Karpas-422 (cell line): Measurements from ENCODE around the gene DNAH6. TPM values are rescaled to one million over a fixed set of nuclear protein-coding genes. Genes with fewer than 3 reads are reported as not detected.
"Not testable (repeated sequence)": the region's sequence is repeated elsewhere in the genome, so short reads cannot be mapped to it uniquely, and the experiment has no call there.

Experiments used
- DNase-seq: peaks from one replicate; pipeline ENCODE4 v3.0.0-alpha.2; 2015
- H2AFZ ChIP-seq: fragments of 200-600 bp; sonication (generic); 2 replicates; pipeline ENCODE4 v1.6.1; 2014; ENCODE audit warnings: antibody characterized with exemption, low read length, mixed read lengths
- H3K27ac ChIP-seq: fragments of 200-600 bp; sonication (generic); 2 replicates; pipeline ENCODE4 v1.5.1; 2014; ENCODE audit warnings: mild to moderate bottlenecking, low read length, moderate library complexity
- H3K27me3 ChIP-seq: fragments of 200-600 bp; sonication (generic); 2 replicates; pipeline ENCODE4 v1.6.1; 2014; ENCODE audit warnings: low read length, mixed read lengths
- H3K36me3 ChIP-seq: fragments of 200-600 bp; sonication (generic); 2 replicates; pipeline ENCODE4 v1.6.1; 2014; ENCODE audit warnings: low read length, mixed read lengths; ENCODE audit not compliant: insufficient read depth
- H3K4me1 ChIP-seq: fragments of 200-600 bp; sonication (generic); 2 replicates; pipeline ENCODE4 v1.6.1; 2014; ENCODE audit warnings: mild to moderate bottlenecking, low read length, mixed read lengths
- H3K4me2 ChIP-seq: fragments of 200-600 bp; sonication (generic); 2 replicates; pipeline ENCODE4 v1.6.1; 2014; ENCODE audit warnings: low read length, low read depth, mild to moderate bottlenecking; ENCODE audit not compliant: poor library complexity, severe bottlenecking
- H3K4me3 ChIP-seq: fragments of 200-600 bp; sonication (generic); 2 replicates; pipeline ENCODE4 v1.5.1; 2014; ENCODE audit warnings: mild to moderate bottlenecking, antibody characterized with exemption, low read length, mixed read lengths
- H3K79me2 ChIP-seq: fragments of 200-600 bp; sonication (generic); 2 replicates; pipeline ENCODE4 v1.6.1; 2014; ENCODE audit warnings: mild to moderate bottlenecking, low read length, mixed read lengths
- H3K9ac ChIP-seq: fragments of 200-600 bp; sonication (generic); 2 replicates; pipeline ENCODE4 v1.6.0; 2014; ENCODE audit warnings: low read length
- H3K9me2 ChIP-seq: fragments of 200-600 bp; sonication (generic), shearing (Covaris generic); replicated peaks from 2 replicates; pipeline ENCODE4 v1.6.0; 2014; ENCODE audit warnings: mild to moderate bottlenecking, low read length, moderate library complexity; ENCODE audit not compliant: insufficient read depth
- H3K9me3 ChIP-seq: fragments of 300-700, 200-600 bp; sonication (generic); 2 replicates; pipeline ENCODE4 v1.6.1; 2014; ENCODE audit warnings: low read length, mixed read lengths
- H4K20me1 ChIP-seq: fragments of 200-600 bp; sonication (generic); 2 replicates; pipeline ENCODE4 v1.6.1; 2014; ENCODE audit warnings: mild to moderate bottlenecking, antibody characterized with exemption, low read length, low read depth; ENCODE audit not compliant: insufficient read depth
- total RNA-seq: library from RNA; depleted of rRNA; stranded (reverse); fragments of >200 nt; shearing (Covaris generic); gene quantifications from 2 replicates; pipeline ENCODE4 v1.2.3, GENCODE V29; 2014; ENCODE audit warnings: low replicate concordance; rRNA removed

DNAH6 gene
- under 0.01 and 0.15 TPM in 2 replicates for total RNA-seq

GRCh38 chr2:84516234-84516986 is at the start of gene DNAH6:
DNAH6 (plus strand) TSS chr2:84516498; CDS start chr2:84517827, 1,329 bp downstream.
- no peak for DNase-seq
- Histone ChIP-seq H3K4me1 (no peaks in the 10 kb centered on the region), H3K9ac (no peak within 1 kb of the TSS), H3K4me2 (no peak within 1 kb of the TSS), H4K20me1 (no peaks in the 10 kb centered on the region), H3K9me3 (no peaks in the 10 kb centered on the region), H3K27ac (no peak within 1 kb of the TSS), H3K27me3 (no peaks in the 10 kb centered on the region), H3K4me3 (no peak within 1 kb of the TSS), H3K36me3 (no peaks in the 10 kb centered on the region), H3K79me2 (no peaks in the 10 kb centered on the region), H2AFZ (no peak within 1 kb of the TSS), H3K9me2 (no peaks in the 10 kb centered on the region)

GRCh38 chr2:84467389-84467788 is 48.9 kb upstream of the DNAH6 start:
- no peak overlapping the region for H3K4me2 ChIP-seq

GRCh38 chr2:84472423-84472822 is 43.9 kb upstream of the DNAH6 start:
- not testable (repeated sequence) for H3K4me1 ChIP-seq, H3K4me2 ChIP-seq, H2AFZ ChIP-seq

More at GRCh38 chr2:84467389-84467788, 48.9 kb upstream of the DNAH6 start:
- no peaks in the 10 kb centered on the region for H3K36me3 ChIP-seq
- H3K79me2 ChIP-seq: no peaks in the 10 kb centered on the region
- H3K4me3 ChIP-seq: no peak overlapping the region
- peaks cover 2% of the 10 kb centered on the region; the same call in 1 of the 2 replicates for H3K4me1 ChIP-seq
- H3K9me2 ChIP-seq: no peaks in the 10 kb centered on the region
- peaks cover 19% of the 10 kb centered on the region for H3K9me3 ChIP-seq
- no peaks in the 10 kb centered on the region for H4K20me1 ChIP-seq
- no peaks in the 10 kb centered on the region; the same call in 1 of the 2 replicates for H3K27me3 ChIP-seq
- H3K27ac ChIP-seq: no peak overlapping the region
- no peak overlapping the region for H2AFZ ChIP-seq
- no peak for DNase-seq
- H3K9ac ChIP-seq: no peak overlapping the region

GRCh38 chr2:84472856-84473565 is 43.3 kb upstream of the DNAH6 start:
- no peaks in the 10 kb centered on the region for H3K36me3 ChIP-seq

More at GRCh38 chr2:84472423-84472822, 43.9 kb upstream of the DNAH6 start:
- H3K4me3 ChIP-seq, H3K79me2 ChIP-seq, DNase-seq, H3K9ac ChIP-seq, H4K20me1 ChIP-seq, H3K9me2 ChIP-seq, H3K36me3 ChIP-seq, H3K27ac ChIP-seq, H3K27me3 ChIP-seq: not testable (repeated sequence)
- H3K9me3 ChIP-seq: peaks cover 11% of the 10 kb centered on the region

GRCh38 chr2:84474176-84474575 is 42.1 kb upstream of the DNAH6 start:
- Histone ChIP-seq H2AFZ (no peak overlapping the region), H3K4me1 (no peaks in the 10 kb centered on the region), H3K27me3 (no peaks in the 10 kb centered on the region; the same call in 1 of the 2 replicates), H3K9me2 (no peaks in the 10 kb centered on the region), H4K20me1 (no peaks in the 10 kb centered on the region), H3K9ac (no peak overlapping the region), H3K79me2 (no peaks in the 10 kb centered on the region), H3K4me3 (no peak overlapping the region), H3K27ac (no peak overlapping the region), H3K9me3 (peaks cover 14% of the 10 kb centered on the region), H3K4me2 (no peak overlapping the region), H3K36me3 (no peaks in the 10 kb centered on the region)
- DNase-seq: no peak

More at GRCh38 chr2:84472856-84473565, 43.3 kb upstream of the DNAH6 start:
- Histone ChIP-seq H3K4me3 (no peak overlapping the region), H3K9me2 (no peaks in the 10 kb centered on the region), H3K4me1 (no peaks in the 10 kb centered on the region), H3K9me3 (peaks cover 14% of the 10 kb centered on the region), H3K79me2 (no peaks in the 10 kb centered on the region), H3K9ac (no peak overlapping the region), H3K27me3 (no peaks in the 10 kb centered on the region; the same call in 1 of the 2 replicates), H2AFZ (no peak overlapping the region), H3K27ac (no peak overlapping the region), H4K20me1 (no peaks in the 10 kb centered on the region), H3K4me2 (no peak overlapping the region)
- DNase-seq: no peak

- H2AFZ ChIP-seq: no peak overlapping the region
- peaks cover 3% of the 10 kb centered on the region; the same call in 1 of the 2 replicates for H3K9me3 ChIP-seq
- H3K79me2 ChIP-seq: no peaks in the 10 kb centered on the region
- H3K27ac ChIP-seq: no peak overlapping the region
- H4K20me1 ChIP-seq: no peaks in the 10 kb centered on the region
- no peaks in the 10 kb centered on the region for H3K9me2 ChIP-seq
- no peaks in the 10 kb centered on the region for H3K4me1 ChIP-seq
- no peak for DNase-seq
- H3K4me2 ChIP-seq: no peak overlapping the region
- no peak overlapping the region for H3K4me3 ChIP-seq
- H3K27me3 ChIP-seq: no peaks in the 10 kb centered on the region; the same call in 1 of the 2 replicates
- no peak overlapping the region for H3K9ac ChIP-seq
- H3K36me3 ChIP-seq: no peaks in the 10 kb centered on the region
These were observed 38.4 kb upstream of the DNAH6 start for GRCh38 chr2:84477886-84478285.

GRCh38 chr2:84478867-84479266 is 37.4 kb upstream of the DNAH6 start:
- H3K4me1 ChIP-seq: no peaks in the 10 kb centered on the region

GRCh38 chr2:84481702-84482101 is 34.6 kb upstream of the DNAH6 start:
- no peaks in the 10 kb centered on the region for H4K20me1 ChIP-seq
- peaks cover 3% of the 10 kb centered on the region; the same call in 1 of the 2 replicates for H3K9me3 ChIP-seq
- no peaks in the 10 kb centered on the region for H3K4me1 ChIP-seq
- H3K4me2 ChIP-seq: no peak overlapping the region
- no peaks in the 10 kb centered on the region for H3K9me2 ChIP-seq
- no peaks in the 10 kb centered on the region for H3K79me2 ChIP-seq
- no peak for DNase-seq
- H3K27me3 ChIP-seq: no peaks in the 10 kb centered on the region; the same call in 1 of the 2 replicates
- H3K9ac ChIP-seq: no peak overlapping the region
- H2AFZ ChIP-seq: no peak overlapping the region
- no peak overlapping the region for H3K27ac ChIP-seq
- no peak overlapping the region for H3K4me3 ChIP-seq
- no peaks in the 10 kb centered on the region for H3K36me3 ChIP-seq

More at GRCh38 chr2:84478867-84479266, 37.4 kb upstream of the DNAH6 start:
- Histone ChIP-seq H3K4me2 (no peak overlapping the region), H3K4me3 (no peak overlapping the region), H2AFZ (no peak overlapping the region), H3K36me3 (no peaks in the 10 kb centered on the region), H3K9me2 (no peaks in the 10 kb centered on the region), H3K79me2 (no peaks in the 10 kb centered on the region), H3K9me3 (peaks cover 3% of the 10 kb centered on the region; the same call in 1 of the 2 replicates), H3K9ac (no peak overlapping the region), H3K27ac (no peak overlapping the region), H3K27me3 (no peaks in the 10 kb centered on the region; the same call in 1 of the 2 replicates), H4K20me1 (no peaks in the 10 kb centered on the region)
- DNase-seq: no peak
